Measurements from ENCODE around the gene ATP8A1.
"Not testable (repeated sequence)": the region's sequence is repeated elsewhere in the genome, so short reads cannot be mapped to it uniquely, and the experiment has no call there.

Gene ATP8A1

DNA sequence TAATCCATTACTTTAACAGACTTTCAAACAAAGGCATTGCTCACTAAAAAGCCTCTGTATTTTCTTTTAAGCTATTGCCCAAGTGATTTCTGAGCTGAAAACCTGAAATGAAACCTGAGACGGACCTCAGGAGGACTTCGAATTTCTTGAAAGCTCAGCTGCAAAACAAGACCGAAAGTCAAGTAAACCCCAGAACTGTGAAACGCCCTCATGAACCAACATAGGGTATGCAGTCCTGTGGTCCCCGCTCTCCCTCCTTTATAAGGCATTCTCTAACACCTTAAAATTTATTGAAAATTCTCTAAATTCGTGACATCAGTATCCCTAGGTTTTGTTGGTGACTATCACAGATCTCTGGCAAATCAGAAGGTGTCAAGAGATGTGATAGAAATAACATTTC lies 167.8 kb downstream of the ATP8A1 start:
- peaks cover 9% of the 10 kb centered on the region for H3K27me3 ChIP-seq (ENCODE audit: control insufficient read depth, insufficient read depth, low read length)
- H3K4me3 ChIP-seq (ENCODE audit: low read length), result no peak overlapping the region
- H3K36me3 ChIP-seq (ENCODE audit: insufficient read depth, low read length), result no peaks in the 10 kb centered on the region

DNA sequence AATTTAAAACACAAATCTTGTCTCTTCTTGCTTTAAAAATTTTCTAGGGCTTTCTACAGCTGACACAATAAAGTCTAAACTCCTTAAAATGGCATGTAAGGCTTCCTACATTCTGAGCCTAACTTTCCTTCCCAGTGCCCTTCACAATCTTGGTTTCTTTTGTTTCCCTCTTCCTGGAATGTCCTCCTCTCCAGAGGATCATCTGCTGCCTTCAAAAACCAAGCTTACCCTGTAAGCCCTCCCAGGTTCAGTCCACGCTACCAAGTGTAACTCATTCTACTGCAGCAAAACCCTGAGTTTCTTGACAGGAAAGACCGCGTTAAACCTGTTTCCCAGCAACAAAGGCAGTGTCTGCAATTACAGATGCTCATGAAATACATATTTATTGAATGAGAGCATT lies 168.4 kb downstream of the ATP8A1 start:
- Histone ChIP-seq H3K9me3 (replicated peaks; ENCODE audit: low read length) (no peaks in the 10 kb centered on the region), H3K36me3 (ENCODE audit: insufficient read depth, low read length) (no peaks in the 10 kb centered on the region), H3K4me3 (ENCODE audit: low read length) (no peak overlapping the region), H3K4me1 (ENCODE audit: control insufficient read depth, insufficient read depth, low read length) (no peaks in the 10 kb centered on the region), H3K27me3 (ENCODE audit: control insufficient read depth, insufficient read depth, low read length) (peaks cover 9% of the 10 kb centered on the region), H3K4me2 (ENCODE audit: low read length) (no peak overlapping the region), H3K9ac (ENCODE audit: low read depth, low read length) (no peak overlapping the region)

More for the DNA sequence above, 167.8 kb downstream of the ATP8A1 start:
- Histone ChIP-seq H3K9me3 (replicated peaks; ENCODE audit: low read length) (no peaks in the 10 kb centered on the region), H3K4me1 (ENCODE audit: control insufficient read depth, insufficient read depth, low read length) (no peaks in the 10 kb centered on the region), H3K4me2 (ENCODE audit: low read length) (no peak overlapping the region), H3K9ac (ENCODE audit: low read depth, low read length) (no peak overlapping the region)

DNA sequence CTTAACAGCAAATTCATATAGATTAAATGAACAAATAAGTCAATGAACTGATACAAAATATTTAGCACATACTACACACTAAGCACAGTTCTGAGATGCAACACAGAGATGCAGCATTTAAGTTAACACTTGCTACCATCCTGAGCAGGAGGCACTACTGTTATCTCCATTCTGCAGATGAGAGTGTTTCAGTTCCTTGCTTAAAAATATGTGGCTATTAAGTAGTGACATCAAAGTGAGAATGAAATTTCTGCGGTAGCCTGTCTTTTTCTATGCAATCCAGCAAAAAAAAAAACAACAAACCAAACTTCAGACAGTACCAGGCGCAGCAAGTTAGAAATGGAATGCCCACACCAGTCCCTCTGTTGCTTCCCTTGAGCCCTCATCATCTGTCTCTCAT lies 168.8 kb downstream of the ATP8A1 start:
- Histone ChIP-seq H3K27me3 (ENCODE audit: control insufficient read depth, insufficient read depth, low read length) (peaks cover 9% of the 10 kb centered on the region), H3K4me1 (ENCODE audit: control insufficient read depth, insufficient read depth, low read length) (no peaks in the 10 kb centered on the region), H3K9ac (ENCODE audit: low read depth, low read length) (no peak overlapping the region), H3K36me3 (ENCODE audit: insufficient read depth, low read length) (no peaks in the 10 kb centered on the region), H3K4me3 (ENCODE audit: low read length) (no peak overlapping the region), H3K9me3 (replicated peaks; ENCODE audit: low read length) (no peaks in the 10 kb centered on the region), H3K4me2 (ENCODE audit: low read length) (no peak overlapping the region)

DNA sequence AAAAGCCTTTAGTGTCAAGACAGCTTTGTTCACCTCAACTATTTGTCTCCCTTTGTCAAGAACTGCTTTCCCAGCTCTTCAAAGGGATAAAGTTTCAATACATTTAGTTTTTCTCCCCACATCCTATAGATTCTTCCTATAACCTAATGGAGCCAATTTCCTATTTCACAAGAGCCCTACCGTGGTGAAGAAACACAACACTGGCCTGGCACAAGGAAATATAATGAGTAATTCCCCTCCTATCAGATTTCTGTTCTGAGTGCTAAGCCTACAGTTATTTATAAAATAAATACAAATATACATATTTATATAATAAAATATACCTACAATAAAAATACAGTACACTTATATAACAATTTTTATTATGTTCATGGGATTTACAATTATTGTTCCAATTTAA lies 169.7 kb downstream of the ATP8A1 start:
- Histone ChIP-seq H3K9ac (ENCODE audit: low read depth, low read length) (no peak overlapping the region), H3K27me3 (ENCODE audit: control insufficient read depth, insufficient read depth, low read length) (peaks cover 9% of the 10 kb centered on the region)

DNA sequence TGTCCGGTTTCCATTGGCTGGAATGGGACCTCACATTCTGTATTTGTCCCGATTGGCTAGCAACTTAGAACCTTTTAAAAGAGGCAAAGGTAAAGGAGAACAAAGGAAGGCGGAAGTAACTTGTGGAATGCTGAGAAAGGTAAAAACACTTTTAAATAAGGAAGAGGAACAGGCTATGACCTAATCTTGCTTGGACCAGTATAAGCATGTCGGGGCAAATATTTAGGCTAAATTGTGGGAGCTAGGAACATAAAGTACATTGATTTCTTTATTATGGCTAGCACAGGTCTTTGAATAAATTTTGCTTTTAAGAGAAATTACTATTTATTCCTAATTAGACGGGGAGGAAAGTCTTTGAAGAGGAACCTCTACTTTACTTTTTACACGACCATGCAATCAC lies 170.7 kb downstream of the ATP8A1 start:
- H3K4me3 ChIP-seq (ENCODE audit: low read length); H3K9me3 ChIP-seq (replicated peaks; ENCODE audit: low read length); H3K36me3 ChIP-seq (ENCODE audit: insufficient read depth, low read length); H3K4me1 ChIP-seq (ENCODE audit: control insufficient read depth, insufficient read depth, low read length); H3K4me2 ChIP-seq (ENCODE audit: low read length); H3K27me3 ChIP-seq (ENCODE audit: control insufficient read depth, insufficient read depth, low read length); H3K9ac ChIP-seq (ENCODE audit: low read depth, low read length): not testable (repeated sequence)

More for the DNA sequence above, 169.7 kb downstream of the ATP8A1 start:
- no peaks in the 10 kb centered on the region for H3K9me3 ChIP-seq (replicated peaks; ENCODE audit: low read length)
- no peaks in the 10 kb centered on the region for H3K4me1 ChIP-seq (ENCODE audit: control insufficient read depth, insufficient read depth, low read length)
- H3K4me3 ChIP-seq (ENCODE audit: low read length), result no peak overlapping the region
- no peaks in the 10 kb centered on the region for H3K36me3 ChIP-seq (ENCODE audit: insufficient read depth, low read length)
- H3K4me2 ChIP-seq (ENCODE audit: low read length), result no peak overlapping the region

DNA sequence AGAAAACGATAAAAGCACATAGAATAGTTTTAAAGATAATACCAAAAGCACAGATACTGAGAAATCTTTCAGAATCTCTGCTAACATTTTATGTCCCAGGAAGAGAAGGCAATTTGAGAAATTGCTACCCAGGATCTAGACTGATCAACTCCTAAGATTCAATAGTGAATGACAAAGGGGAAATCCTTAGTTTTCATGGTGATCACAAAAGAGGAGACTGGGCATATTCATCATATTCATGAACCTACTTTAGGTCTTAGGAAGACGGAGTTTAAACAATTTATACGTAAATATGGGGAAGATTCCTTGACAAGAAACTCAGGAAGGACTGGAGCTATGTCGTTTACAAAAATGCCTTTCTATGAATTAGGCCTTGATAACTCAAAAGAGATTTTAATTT lies 172.3 kb downstream of the ATP8A1 start:
- Histone ChIP-seq H3K27me3 (ENCODE audit: control insufficient read depth, insufficient read depth, low read length) (peaks cover 9% of the 10 kb centered on the region), H3K9ac (ENCODE audit: low read depth, low read length) (no peak overlapping the region), H3K4me1 (ENCODE audit: control insufficient read depth, insufficient read depth, low read length) (no peaks in the 10 kb centered on the region), H3K36me3 (ENCODE audit: insufficient read depth, low read length) (no peaks in the 10 kb centered on the region), H3K4me2 (ENCODE audit: low read length) (no peak overlapping the region), H3K9me3 (replicated peaks; ENCODE audit: low read length) (no peaks in the 10 kb centered on the region), H3K4me3 (ENCODE audit: low read length) (no peak overlapping the region)

DNA sequence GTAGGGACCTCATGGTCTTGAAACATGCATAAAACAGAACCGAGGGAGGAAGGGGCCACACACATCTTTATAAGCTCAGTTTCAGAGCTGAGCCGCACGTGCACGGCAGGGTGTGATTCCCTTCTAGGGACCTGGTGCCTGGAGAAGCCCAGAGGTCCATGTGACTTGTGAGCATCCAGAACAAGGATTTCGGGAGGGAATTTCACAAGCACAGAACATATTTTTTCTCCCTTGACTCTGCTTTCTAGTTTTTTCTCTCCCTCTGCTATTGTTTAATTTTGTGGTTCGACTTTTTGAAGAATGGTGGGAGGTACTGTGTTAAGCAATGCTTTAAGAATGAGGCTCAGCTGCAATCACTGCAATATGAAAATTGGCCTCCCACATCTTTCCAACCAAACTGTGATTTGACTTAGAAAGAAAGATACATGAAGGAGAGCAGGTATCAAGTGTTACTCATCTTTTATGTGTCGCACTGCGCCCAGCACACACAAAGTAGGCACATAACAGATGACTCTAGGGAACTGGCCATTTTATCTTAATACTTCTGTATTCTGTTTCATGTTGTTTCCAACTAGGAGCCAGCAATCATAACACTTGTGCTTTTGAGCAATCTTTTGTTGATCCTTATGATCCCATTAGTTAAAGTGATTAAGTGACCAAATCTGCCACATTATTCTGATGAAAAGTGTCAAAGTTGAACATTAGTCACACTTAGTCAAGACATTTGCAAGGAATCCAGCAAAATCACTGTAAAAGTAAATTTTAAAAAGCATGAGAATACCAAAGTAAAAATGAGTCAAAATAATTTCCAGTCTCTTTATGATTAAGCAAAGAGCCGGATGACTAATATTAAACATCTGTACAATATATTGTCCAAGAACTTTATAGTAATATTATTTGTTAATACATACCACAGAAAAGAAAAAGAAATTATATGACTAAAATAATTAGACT lies 173.2 kb downstream of the ATP8A1 start:
- peaks cover 3% of the 10 kb centered on the region for H3K27me3 ChIP-seq (ENCODE audit: control insufficient read depth, insufficient read depth, low read length)
- H3K9me3 ChIP-seq (replicated peaks; ENCODE audit: low read length), result no peaks in the 10 kb centered on the region
- H3K4me1 ChIP-seq (ENCODE audit: control insufficient read depth, insufficient read depth, low read length), result no peaks in the 10 kb centered on the region
- no peak overlapping the region for H3K9ac ChIP-seq (ENCODE audit: low read depth, low read length)
- no peak overlapping the region for H3K4me3 ChIP-seq (ENCODE audit: low read length)
- no peaks in the 10 kb centered on the region for H3K36me3 ChIP-seq (ENCODE audit: insufficient read depth, low read length)
- H3K4me2 ChIP-seq (ENCODE audit: low read length), result no peak overlapping the region

DNA sequence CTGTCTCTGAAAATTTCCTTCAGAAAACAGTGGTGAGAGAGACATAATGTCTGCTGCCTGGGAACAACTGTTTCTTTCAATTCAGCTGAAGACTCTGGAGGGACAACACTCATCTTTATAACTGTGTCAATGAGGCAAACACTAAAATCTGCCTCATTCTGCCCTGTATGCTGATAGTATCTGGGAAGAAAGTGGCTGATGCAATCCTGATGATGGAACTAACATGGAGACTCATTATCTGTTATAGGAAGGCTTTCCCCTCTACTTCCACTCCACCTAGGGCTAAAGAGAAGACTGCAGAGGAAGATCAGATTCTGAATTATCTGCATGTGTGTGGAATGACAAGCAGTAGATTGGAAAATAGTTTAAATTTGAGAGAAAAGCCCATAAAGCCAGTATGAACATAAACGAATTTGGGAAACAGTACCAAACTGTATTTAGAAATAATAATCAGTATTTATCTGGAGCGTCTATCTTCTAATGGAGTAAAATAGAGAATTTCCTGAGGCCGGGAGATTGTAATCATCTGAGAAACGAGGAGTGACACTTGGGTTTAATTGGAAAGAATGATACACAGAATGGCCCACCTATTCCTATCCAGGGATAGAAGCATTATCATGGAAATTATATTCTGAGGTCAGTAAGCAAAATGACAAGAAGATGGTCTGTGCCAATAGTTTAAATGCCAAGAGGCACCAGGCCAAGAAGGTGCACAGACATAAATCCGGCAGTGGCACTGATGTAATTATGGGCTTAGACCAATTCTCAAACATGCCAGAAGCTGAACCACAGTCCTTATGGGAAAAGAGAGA lies 174.2 kb downstream of the ATP8A1 start:
- H3K27me3 ChIP-seq (ENCODE audit: control insufficient read depth, insufficient read depth, low read length), result no peaks in the 10 kb centered on the region
- H3K36me3 ChIP-seq (ENCODE audit: insufficient read depth, low read length), result no peaks in the 10 kb centered on the region
- no peak overlapping the region for H3K9ac ChIP-seq (ENCODE audit: low read depth, low read length)
- no peaks in the 10 kb centered on the region for H3K4me1 ChIP-seq (ENCODE audit: control insufficient read depth, insufficient read depth, low read length)
- H3K4me2 ChIP-seq (ENCODE audit: low read length), result no peak overlapping the region
- H3K9me3 ChIP-seq (replicated peaks; ENCODE audit: low read length), result no peaks in the 10 kb centered on the region
- no peak overlapping the region for H3K4me3 ChIP-seq (ENCODE audit: low read length)

DNA sequence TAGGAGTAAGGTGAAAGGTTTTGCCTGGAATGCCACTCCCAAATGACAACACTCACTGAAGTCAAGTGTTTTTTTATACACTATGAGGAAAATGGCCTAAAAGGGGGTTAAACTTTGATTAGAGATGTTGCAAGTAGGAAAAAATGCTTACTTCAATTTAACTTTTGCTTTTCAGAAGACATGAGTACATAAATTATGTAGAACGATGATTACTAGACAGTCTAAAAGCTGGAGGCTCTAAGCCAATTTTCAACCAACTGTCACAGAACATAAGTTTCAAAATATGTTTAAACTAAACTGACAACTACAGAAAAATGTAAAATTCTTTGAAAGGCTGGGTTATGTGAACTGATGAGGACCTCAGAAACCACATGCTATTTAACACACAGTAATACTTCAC lies 176.2 kb downstream of the ATP8A1 start:
- no peaks in the 10 kb centered on the region for H3K27me3 ChIP-seq (ENCODE audit: control insufficient read depth, insufficient read depth, low read length)
- no peaks in the 10 kb centered on the region for H3K36me3 ChIP-seq (ENCODE audit: insufficient read depth, low read length)
- H3K4me1 ChIP-seq (ENCODE audit: control insufficient read depth, insufficient read depth, low read length), result no peaks in the 10 kb centered on the region
- H3K4me3 ChIP-seq (ENCODE audit: low read length), result no peak overlapping the region
- H3K4me2 ChIP-seq (ENCODE audit: low read length), result no peak overlapping the region
- no peaks in the 10 kb centered on the region for H3K9me3 ChIP-seq (replicated peaks; ENCODE audit: low read length)
- H3K9ac ChIP-seq (ENCODE audit: low read depth, low read length), result no peak overlapping the region

DNA sequence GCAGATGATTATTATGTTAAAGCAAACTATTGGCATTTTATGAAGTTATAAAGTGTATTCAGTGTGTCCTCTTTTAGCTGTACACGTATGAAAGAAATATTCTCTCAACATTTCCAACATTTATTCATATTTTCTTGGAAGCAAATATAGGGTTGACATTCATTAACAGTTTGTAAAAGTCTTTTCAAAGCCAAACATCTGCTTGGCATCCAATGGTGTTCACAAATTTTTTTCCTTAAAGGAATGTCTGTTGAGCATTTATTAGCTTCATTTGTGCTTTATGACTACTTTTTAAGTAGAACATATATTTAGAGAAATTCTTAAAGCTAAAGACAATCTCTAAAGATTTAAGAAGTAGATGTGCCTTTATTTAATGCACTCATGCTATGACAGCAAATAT lies 176.6 kb downstream of the ATP8A1 start:
- H3K9ac ChIP-seq (ENCODE audit: low read depth, low read length), result no peak overlapping the region
- no peak overlapping the region for H3K4me3 ChIP-seq (ENCODE audit: low read length)
- no peak overlapping the region for H3K4me2 ChIP-seq (ENCODE audit: low read length)
- H3K27me3 ChIP-seq (ENCODE audit: control insufficient read depth, insufficient read depth, low read length), result no peaks in the 10 kb centered on the region
- H3K4me1 ChIP-seq (ENCODE audit: control insufficient read depth, insufficient read depth, low read length), result no peaks in the 10 kb centered on the region
- no peaks in the 10 kb centered on the region for H3K36me3 ChIP-seq (ENCODE audit: insufficient read depth, low read length)
- H3K9me3 ChIP-seq (replicated peaks; ENCODE audit: low read length), result no peaks in the 10 kb centered on the region

DNA sequence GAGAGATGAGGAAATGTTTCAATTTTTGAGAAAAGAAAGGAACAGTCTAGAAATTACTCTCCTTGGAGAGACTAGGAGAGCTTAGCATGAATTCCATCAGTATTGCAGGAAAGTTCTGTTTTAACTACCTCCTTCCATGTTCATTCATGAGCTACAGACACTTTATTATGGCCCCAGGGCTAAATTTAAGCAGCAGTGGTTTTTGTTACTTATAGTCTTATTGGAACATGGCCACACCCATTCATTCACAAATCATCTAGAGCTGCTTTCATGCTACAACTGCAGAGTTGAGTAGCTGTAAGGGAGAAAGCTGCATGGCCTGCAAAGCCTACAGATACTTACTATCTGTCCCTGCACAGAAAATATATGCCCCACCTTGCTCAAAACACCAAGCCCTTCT lies 178.0 kb downstream of the ATP8A1 start:
- no peaks in the 10 kb centered on the region for H3K9me3 ChIP-seq (replicated peaks; ENCODE audit: low read length)

More for the DNA sequence above, 178.0 kb downstream of the ATP8A1 start:
- H3K4me1 ChIP-seq (ENCODE audit: control insufficient read depth, insufficient read depth, low read length), result no peaks in the 10 kb centered on the region
- no peaks in the 10 kb centered on the region for H3K36me3 ChIP-seq (ENCODE audit: insufficient read depth, low read length)
- no peak overlapping the region for H3K4me2 ChIP-seq (ENCODE audit: low read length)
- H3K9ac ChIP-seq (ENCODE audit: low read depth, low read length), result no peak overlapping the region
- H3K4me3 ChIP-seq (ENCODE audit: low read length), result no peak overlapping the region
- no peaks in the 10 kb centered on the region for H3K27me3 ChIP-seq (ENCODE audit: control insufficient read depth, insufficient read depth, low read length)

Measured in skeletal muscle satellite cell (primary cell).